ENCODE results near the gene WIF1. TPM values are rescaled to one million over a fixed set of nuclear protein-coding genes. Genes with fewer than 3 reads are reported as not detected.

Gene WIF1
- total and polyA plus RNA-seq, 2 of the 4 experiments (the other 2 are of a cell fraction): not detected

DNA sequence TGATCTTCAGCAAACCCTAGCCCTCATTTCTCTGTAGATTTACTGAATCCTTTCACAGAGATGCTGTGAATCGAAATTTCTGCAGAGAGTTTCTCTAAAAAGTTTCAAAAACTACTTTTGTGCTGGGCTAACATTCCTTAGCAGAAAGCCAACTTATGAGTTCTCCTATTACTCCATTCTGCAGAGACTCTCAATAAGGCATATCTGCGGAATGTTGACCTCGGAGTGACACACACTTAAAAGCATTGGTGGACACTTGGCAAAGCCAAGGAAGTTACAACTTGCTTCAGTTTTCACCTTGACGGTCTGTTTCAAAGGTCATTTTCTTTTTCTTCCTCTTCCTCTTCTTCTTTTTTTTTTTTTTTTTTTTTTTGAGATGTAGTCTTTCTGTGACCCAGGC lies 75.8 kb downstream of the WIF1 start:
- ChIA-PET POLR2A (ENCODE audit: unreplicated experiment) (no interaction called here), CTCF (no interaction called here)
- no peaks in the 10 kb centered on the region for H3K79me1 ChIP-seq (ENCODE audit: low read depth in 1 of 2, low read length in 2 of 2)
- no peak overlapping the region for H2AFZ ChIP-seq (replicated peaks; ENCODE audit: low read length, poor library complexity)
- no peak overlapping the region for H3K4ac ChIP-seq (ENCODE audit: low read depth, low read length)
- H2BK15ac ChIP-seq (ENCODE audit: low read depth, low read length): no peak overlapping the region
- H4K8ac ChIP-seq (ENCODE audit: low read depth in 2 of 2, low read length in 2 of 2): no peak overlapping the region
- no peak overlapping the region for H3K4me2 ChIP-seq (ENCODE audit: low read depth, low read length)
- WGBS, 2 experiments (ENCODE audit: extremely low coverage in 2 of 2, insufficient read length in 1 of 2): no CpG with 5 or more reads among the region's 4 CpGs
- no peak overlapping the region for H3K27ac ChIP-seq (ENCODE audit: insufficient read depth, low read length)
- no peak overlapping the region for H3K14ac ChIP-seq (replicated peaks; ENCODE audit: low read depth, low read length)
- no peaks in the 10 kb centered on the region for H3K36me3 ChIP-seq (ENCODE audit: control insufficient read depth, insufficient read depth, low read length)
- H2AK9ac ChIP-seq (replicated peaks; ENCODE audit: low read depth, low read length, poor library complexity): no peak overlapping the region
- no peak for ATAC-seq (ENCODE audit: low read depth)
- H2BK120ac ChIP-seq (ENCODE audit: low read depth, low read length): no peak overlapping the region
- TF ChIP-seq SMC3 (IDR thresholded peaks at IDR 0.05; ENCODE audit: low read depth, low read length) (no peak), POLR2A (IDR thresholded peaks at IDR 0.05; ENCODE audit: low read depth, low read length) (no peak), RAD21 (IDR thresholded peaks at IDR 0.05; ENCODE audit: low read length) (no peak), MXI1 (IDR thresholded peaks at IDR 0.05; ENCODE audit: borderline replicate concordance, low read depth, low read length) (no peak), NFE2L2 (IDR thresholded peaks at IDR 0.05; ENCODE audit: low read depth, low read length) (no peak), FOS (IDR thresholded peaks at IDR 0.05; ENCODE audit: low read depth, low read length) (no peak), RFX5 (IDR thresholded peaks at IDR 0.05; ENCODE audit: low read depth, low read length) (no peak), MAZ (IDR thresholded peaks at IDR 0.05; ENCODE audit: borderline replicate concordance, low read depth, low read length) (no peak), RCOR1 (IDR thresholded peaks at IDR 0.05; ENCODE audit: insufficient replicate concordance, low read length) (no peak), MAFK (IDR thresholded peaks at IDR 0.05; ENCODE audit: low read depth, low read length) (no peak), BHLHE40 (IDR thresholded peaks at IDR 0.05; ENCODE audit: low read depth, low read length) (no peak), CEBPB (IDR thresholded peaks at IDR 0.05; ENCODE audit: low read depth, low read length) (no peak), CHD1 (IDR thresholded peaks at IDR 0.05; ENCODE audit: low read depth, low read length) (no peak)
- TF ChIP-seq, protein P1, sequence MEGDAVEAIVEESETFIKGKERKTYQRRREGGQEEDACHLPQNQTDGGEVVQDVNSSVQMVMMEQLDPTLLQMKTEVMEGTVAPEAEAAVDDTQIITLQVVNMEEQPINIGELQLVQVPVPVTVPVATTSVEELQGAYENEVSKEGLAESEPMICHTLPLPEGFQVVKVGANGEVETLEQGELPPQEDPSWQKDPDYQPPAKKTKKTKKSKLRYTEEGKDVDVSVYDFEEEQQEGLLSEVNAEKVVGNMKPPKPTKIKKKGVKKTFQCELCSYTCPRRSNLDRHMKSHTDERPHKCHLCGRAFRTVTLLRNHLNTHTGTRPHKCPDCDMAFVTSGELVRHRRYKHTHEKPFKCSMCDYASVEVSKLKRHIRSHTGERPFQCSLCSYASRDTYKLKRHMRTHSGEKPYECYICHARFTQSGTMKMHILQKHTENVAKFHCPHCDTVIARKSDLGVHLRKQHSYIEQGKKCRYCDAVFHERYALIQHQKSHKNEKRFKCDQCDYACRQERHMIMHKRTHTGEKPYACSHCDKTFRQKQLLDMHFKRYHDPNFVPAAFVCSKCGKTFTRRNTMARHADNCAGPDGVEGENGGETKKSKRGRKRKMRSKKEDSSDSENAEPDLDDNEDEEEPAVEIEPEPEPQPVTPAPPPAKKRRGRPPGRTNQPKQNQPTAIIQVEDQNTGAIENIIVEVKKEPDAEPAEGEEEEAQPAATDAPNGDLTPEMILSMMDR (conservative IDR thresholded peaks at IDR 0.05; ENCODE audit: low read depth, low read length): no peak
- TF ChIP-seq, protein P2, sequence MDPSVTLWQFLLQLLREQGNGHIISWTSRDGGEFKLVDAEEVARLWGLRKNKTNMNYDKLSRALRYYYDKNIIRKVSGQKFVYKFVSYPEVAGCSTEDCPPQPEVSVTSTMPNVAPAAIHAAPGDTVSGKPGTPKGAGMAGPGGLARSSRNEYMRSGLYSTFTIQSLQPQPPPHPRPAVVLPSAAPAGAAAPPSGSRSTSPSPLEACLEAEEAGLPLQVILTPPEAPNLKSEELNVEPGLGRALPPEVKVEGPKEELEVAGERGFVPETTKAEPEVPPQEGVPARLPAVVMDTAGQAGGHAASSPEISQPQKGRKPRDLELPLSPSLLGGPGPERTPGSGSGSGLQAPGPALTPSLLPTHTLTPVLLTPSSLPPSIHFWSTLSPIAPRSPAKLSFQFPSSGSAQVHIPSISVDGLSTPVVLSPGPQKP (IDR thresholded peaks at IDR 0.05; ENCODE audit: borderline replicate concordance, low read depth, low read length): no peak
- TF ChIP-seq, protein P3, sequence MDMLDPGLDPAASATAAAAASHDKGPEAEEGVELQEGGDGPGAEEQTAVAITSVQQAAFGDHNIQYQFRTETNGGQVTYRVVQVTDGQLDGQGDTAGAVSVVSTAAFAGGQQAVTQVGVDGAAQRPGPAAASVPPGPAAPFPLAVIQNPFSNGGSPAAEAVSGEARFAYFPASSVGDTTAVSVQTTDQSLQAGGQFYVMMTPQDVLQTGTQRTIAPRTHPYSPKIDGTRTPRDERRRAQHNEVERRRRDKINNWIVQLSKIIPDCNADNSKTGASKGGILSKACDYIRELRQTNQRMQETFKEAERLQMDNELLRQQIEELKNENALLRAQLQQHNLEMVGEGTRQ (IDR thresholded peaks at IDR 0.05; ENCODE audit: low read depth, low read length): no peak
- H3K56ac ChIP-seq (ENCODE audit: extremely low read depth, insufficient read depth, low read length): no peak overlapping the region
- intact Hi-C loops (cut with micrococcal nuclease): no loop called here
- H3K27me3 ChIP-seq (ENCODE audit: control insufficient read depth, insufficient read depth, low read length): peaks cover 3% of the 10 kb centered on the region
- no peak for DNase-seq
- no peak overlapping the region for H4K5ac ChIP-seq (ENCODE audit: low read depth, low read length)
- H3K4me3 ChIP-seq (ENCODE audit: insufficient read depth, low read depth, low read length): no peak overlapping the region
- H3K9me1 ChIP-seq (ENCODE audit: insufficient read depth, low read length): no peaks in the 10 kb centered on the region
- H3K4me1 ChIP-seq (ENCODE audit: control insufficient read depth, insufficient read depth, low read length): no peaks in the 10 kb centered on the region
- no peak overlapping the region for H4K91ac ChIP-seq (ENCODE audit: insufficient read depth, low read depth, low read length)
- no peaks in the 10 kb centered on the region for H3K9me3 ChIP-seq (ENCODE audit: control insufficient read depth, insufficient read depth, low read length)
- in situ Hi-C loops (cut with MboI; ENCODE audit: low sequenced_read_pairs): no loop called here
- BruUV-seq (replicated peaks): no TSS peak
- H2AK5ac ChIP-seq (ENCODE audit: low read depth, low read length): no peak overlapping the region
- no peak overlapping the region for H2BK5ac ChIP-seq (ENCODE audit: low read depth, low read length, poor library complexity, severe bottlenecking)
- dilution Hi-C loops (cut with HindIII; ENCODE audit: low sequenced_read_pairs, unreplicated experiment): no loop called here
- no peak overlapping the region for H2BK20ac ChIP-seq (ENCODE audit: low read depth, low read length)
- no peak overlapping the region for H3K9ac ChIP-seq (ENCODE audit: low read depth, low read length)
- H3K23ac ChIP-seq (ENCODE audit: low read depth, low read length): no peak overlapping the region
- no peaks in the 10 kb centered on the region for H4K20me1 ChIP-seq (ENCODE audit: insufficient read depth, low read length)
- H3K18ac ChIP-seq (ENCODE audit: low read depth, low read length): no peak overlapping the region

Data from IMR-90 (cell line).